Islet precursor cell (in vitro differentiated cells): ENCODE measurements around the gene GCN1.
A peak's percentile ranks its signal among the peaks of the same experiment; 100 is the strongest.

Experiments
- DNase-seq: peaks from one replicate; pipeline ENCODE4 v3.0.0-alpha.2; 2018

The GCN1 gene

GRCh38 chr12:120172053-120172452, 22.5 kb downstream of the GCN1 start:
- no peak for DNase-seq

DNA sequence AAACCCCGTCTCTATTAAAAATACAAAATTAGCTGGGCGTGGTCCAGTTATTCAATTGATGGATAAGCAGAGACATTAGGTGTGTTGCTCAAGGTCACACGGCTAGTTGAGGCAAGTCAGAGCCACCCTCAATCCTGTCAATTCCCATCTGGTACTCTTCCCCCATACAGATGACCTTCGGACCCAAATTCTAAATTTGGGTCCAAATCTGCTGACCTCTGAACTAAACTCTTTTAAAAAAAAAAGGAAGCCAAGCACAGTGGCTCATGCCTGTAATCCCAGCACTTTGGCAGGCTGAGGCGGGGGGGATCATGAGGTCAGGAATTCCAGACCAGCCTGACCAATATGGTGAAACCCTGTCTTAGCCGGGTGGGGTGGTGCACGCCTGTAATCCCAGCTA, 23.9 kb downstream of the GCN1 start:
- DNase-seq = no peak

DNA sequence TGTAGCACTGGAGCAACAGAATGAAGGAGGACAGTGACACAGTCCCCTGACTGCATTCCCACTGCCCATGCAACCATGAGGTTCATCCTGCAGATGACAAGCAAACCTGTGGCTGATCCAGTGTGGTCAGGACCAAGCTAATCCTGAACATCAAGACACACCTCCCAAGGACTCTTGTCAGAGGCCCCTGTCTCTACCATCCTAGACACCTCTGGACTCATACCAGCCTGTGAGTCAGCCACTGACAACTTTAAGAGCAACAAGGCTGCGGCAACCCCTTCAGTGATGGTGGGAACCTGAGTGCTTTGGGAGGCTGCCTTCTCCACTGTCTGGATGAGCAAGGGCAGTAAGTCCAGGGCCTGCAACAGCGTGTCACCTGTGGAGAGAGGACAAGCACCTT, 24.6 kb downstream of the GCN1 start:
- no peak for DNase-seq

DNA sequence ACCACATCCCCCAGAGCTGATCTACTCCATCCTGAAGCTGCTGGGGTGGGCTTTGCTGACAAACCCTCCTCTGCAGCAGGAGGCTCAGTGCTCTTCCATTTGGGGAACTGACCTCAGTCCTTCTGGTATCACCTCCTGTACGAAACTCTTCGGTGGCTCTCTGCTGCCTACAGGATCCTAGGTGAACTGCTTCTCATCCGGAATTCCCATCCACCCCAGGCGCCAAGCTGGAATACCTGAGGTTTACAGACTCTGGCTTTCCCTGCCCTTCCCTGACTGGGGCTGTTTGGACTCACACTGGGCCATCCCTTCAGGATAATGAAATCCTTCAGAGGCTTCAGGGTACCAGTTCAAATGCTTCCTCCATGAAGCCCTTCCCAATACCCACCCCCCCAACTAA, 26.2 kb downstream of the GCN1 start:
- DNase-seq = no peak

- DNase-seq = no peak
Observed at GRCh38 chr12:120167529-120168095, 26.9 kb downstream of the GCN1 start.

- no peak for DNase-seq
Observed at GRCh38 chr12:120164293-120164692, 30.2 kb downstream of the GCN1 start.

- DNase-seq = no peak
Observed at GRCh38 chr12:120162763-120163162, 31.8 kb downstream of the GCN1 start.

DNA sequence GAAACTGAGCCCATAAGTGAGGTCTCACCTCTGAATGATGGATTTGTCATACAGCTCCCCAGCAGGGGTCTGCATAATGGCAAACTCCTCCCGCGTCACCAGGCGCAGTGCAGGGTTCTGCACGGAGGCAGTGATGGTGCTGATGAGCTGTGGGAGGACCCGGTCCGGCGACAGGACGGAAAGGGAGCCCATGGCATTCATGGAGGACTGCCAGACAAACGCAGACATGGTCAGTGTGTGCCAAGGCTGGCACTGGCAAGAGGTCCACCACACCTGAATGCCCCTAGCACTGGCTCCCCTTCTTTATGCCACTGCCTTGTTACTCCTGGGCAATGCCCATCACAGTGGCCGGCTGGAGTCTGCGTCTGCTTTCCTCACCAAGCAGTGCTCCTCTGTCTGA, 32.7 kb downstream of the GCN1 start:
- DNase-seq = no peak

DNA sequence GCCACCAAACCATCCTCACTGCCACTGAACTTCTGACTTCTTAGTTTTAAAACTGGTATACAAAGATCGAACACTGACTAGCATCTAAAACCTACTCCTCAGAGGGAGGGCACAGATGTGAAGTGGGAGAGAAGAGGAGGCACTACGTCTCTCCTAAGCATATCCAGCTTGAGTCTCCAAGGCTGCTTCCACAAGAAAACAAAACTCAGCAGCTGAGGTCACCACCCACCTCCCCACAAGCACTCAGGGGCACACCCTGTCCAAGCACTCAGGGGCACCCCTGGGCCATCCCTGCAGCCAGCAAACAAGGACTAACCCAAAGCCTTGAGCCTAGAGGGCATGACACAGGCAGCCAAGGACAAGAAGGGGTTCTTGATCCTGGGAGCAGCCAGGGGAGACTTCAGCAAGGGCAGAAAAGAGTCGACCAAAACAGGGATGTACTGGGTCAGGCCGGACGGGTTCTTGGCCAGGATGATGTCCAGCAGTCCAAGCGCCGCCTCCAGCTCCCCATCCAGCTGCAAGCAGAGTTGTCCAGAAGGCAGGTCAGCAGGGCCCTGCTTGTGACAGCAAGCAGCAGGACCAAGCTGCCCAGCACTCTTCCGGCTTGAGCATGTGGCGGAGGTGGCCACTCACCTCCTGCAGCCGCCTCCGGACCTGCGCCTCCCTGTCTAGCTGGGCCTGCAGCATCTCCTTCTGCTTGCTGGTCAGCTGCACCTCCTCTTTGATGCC, 34.8 kb downstream of the GCN1 start:
- DNase-seq = peak; percentile 50

DNA sequence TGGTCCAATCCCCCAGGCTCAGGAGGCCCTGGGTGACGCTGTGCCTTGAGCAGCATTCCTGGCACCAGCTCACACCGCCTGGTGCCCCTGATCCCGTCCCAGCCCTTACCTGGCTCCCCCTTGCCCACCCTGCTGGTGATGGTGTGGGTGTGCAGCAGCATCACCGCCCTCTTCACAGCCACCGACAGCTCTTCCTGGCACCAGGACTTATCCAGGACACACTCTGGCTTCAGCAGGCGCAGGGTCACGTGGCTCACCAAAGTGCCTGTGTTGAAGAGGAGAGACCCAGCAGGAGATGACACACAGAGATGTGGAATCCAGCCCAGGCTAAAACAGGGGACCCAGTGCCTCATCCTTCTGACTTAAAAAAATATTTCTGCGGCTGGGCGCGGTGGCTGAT, 36.2 kb downstream of the GCN1 start:
- peak; percentile 43 for DNase-seq

GRCh38 chr12:120157678-120158077, 36.8 kb downstream of the GCN1 start:
- DNase-seq = peak; percentile 50

DNA sequence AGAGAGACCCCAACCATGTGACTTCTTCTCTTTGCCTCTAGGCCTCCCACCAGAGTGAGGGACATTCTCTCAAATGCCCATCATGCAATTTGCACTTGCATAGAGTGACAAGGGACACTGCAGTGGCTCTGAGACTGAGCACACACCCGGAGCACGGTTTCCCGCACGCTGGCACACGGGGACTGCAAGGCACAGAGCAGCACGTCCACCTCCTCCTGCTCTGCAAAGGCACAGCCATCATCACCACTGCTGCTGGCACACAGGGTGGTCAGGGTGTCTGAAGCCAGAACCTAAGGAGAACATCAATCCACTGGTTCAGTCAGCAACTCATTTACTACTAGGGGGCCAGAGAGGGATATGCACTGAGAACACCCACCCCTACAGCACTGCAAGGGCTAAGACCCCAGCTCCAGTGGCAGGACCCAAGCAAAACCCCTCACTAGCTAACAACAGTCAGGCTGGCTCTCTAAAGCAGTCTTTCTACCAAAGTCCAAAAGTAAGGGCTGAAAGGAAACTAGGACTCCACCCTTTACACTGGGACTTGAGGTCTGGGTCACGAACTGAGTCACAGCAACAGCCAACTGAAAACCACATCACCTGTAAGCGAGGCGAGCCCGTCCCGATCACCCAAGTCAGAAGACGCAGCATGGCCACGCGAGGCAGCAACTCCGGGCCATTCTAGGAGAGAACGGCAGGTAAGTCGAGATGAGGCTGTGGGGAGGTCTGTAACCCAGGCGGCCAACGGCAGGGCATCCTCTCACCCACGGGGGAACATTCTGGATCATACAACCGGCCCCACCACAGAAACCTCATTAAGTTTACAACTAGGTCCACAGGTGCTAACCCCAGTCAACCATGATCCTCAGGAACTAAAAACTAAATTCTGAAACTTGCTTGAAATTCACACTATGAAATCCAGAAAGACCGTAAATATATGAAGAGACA, 37.9 kb downstream of the GCN1 start:
- DNase-seq = peak; percentile 47

GRCh38 chr12:120155072-120155471, 39.4 kb downstream of the GCN1 start:
- DNase-seq = no peak

GRCh38 chr12:120150919-120151525, 43.5 kb downstream of the GCN1 start:
- no peak for DNase-seq

DNA sequence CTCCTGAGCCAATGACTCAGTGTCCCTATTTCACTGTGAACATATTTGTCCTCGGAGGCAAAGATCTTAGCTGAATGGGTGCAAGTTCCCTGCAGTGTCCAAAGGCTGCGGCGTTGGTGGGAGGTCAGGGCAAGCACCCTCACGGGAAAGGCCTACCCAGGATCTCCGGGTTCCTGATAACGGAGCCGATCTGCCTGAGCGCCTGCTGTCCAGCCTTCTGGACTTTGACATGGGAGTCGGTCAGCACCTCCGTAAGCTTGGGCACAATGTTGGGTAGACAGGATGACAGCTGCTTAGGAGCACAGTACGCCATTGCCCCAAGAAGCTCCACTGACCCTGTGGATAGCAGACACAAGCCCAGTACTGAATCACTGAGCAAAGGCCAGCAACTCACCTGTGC, 46.5 kb downstream of the GCN1 start:
- DNase-seq = no peak

- DNase-seq = no peak
Observed at GRCh38 chr12:120145164-120145563, 49.4 kb downstream of the GCN1 start.

DNA sequence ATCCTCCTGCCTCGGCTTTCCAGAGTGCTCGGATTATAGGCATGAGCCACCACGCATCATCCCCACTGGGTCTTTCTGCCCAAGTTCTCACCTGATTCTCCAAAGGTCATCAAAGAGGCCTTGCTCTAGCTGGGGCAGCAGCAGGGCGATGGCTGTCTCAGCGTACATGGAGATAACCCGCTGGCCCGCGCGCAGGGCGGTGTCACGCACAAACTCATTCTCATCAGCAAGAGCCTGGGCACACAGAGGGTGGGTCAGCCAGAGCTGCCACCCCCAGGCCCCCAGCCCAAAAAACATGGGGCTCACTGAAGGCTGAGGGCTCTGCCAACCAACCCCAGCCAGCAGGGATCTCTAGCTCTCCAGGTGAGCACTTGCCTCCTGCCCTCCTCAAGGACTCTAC, 50.3 kb downstream of the GCN1 start:
- no peak for DNase-seq

GRCh38 chr12:120142231-120142877, 52.2 kb downstream of the GCN1 start:
- DNase-seq = no peak

DNA sequence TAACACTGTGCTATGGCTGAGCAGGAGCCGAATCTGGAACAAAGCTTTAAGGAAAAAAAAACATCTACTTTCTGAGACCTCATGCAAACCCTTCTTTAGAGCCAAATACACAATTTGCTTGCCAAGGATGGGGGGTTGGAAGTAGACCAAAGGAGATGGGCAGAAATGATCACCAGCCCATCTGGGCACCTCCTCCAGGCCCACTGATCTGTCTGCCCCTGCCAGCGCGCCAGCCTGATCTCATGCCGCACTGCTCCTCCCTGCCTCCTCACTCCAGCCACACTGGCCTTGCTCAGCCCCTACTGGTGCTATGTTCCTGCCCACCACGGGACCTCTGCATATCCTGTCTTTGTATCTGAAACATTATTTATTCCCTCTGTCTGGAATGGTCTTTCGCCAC, 53.2 kb downstream of the GCN1 start:
- DNase-seq = no peak

DNA sequence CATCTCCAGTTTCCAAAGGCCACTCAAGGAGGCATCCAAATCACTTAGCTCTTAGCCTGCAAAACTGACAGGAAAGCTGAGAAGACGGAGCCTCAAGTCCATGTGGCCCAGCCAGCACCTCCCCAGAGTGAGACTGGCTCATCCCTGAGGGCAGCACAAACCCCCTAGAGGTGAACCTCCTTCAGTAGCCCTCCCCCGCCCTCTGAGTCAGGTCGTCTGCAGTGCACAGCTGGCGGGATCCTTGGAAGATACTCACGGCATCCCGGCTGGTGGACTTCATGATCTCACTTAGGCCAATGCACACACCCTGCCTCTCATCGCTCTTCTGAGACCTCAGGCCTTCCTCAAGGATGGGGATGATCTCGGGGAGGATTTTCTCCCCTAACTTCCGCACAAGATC, 53.9 kb downstream of the GCN1 start:
- no peak for DNase-seq

DNA sequence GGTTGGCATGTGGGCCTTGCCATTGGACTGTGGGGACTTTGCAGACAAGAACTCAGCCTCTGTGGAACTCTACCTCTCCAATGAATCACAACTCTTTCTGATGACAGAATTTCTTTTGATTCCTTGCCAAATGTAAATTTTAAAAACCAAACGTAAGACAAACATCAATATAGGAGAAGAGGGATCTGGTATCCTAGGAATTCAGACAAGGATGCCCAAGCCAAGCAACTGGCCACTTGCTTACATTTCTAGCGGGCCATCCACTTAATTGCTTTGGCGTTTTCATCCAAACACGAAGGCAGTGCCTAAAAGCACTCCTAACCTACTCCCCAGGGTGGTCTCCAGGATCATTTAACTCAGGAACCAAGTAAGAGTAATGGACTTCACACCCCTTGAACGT, 54.6 kb downstream of the GCN1 start:
- DNase-seq = no peak

- no peak for DNase-seq
Observed at GRCh38 chr12:120138366-120138765, 56.1 kb downstream of the GCN1 start.

DNA sequence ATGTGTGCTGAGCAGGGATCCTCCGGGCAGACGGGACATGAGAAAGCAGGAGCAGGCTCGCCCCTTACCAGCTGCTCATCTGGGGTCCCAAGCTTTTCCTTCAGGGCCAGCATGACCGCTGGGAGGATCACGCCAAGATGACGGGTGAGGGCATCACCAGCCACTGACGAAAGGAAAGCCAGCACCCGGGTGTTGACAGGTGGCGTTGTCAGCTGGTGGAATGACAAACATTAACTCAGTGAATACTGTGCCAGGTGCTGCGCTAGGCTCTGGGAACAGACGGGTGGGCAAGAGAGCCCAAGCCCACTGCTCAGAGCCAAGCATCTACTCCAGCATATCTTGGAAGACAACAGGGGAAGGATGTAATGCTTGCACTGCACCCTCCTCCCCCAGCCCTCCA, 56.7 kb downstream of the GCN1 start:
- DNase-seq = no peak
